HepG2 (cell line): ENCODE results near the gene SLC25A47. TPM values are rescaled to one million over a fixed set of nuclear protein-coding genes. Genes with fewer than 3 reads are reported as not detected.
A peak's percentile ranks its signal among the peaks of the same experiment; 100 is the strongest.

Source experiments
- ATF7-NPFF ChIP-seq: sonication (generic); formaldehyde crosslinking; IDR thresholded peaks from 2 replicates; pipeline ENCODE4 v1.8.1; 2023; ENCODE audit warnings: mild to moderate bottlenecking, low read depth, missing genetic modification reagents, moderate library complexity
- BRCA1 ChIP-seq: sonication (generic); formaldehyde crosslinking; IDR thresholded peaks from 2 replicates; pipeline ENCODE4 v1.4.0; 2020; ENCODE audit warnings: missing genetic modification reagents
- GFI1 ChIP-seq: sonication (generic); formaldehyde crosslinking; IDR thresholded peaks from 2 replicates; pipeline ENCODE4 v1.5.0; 2020; ENCODE audit warnings: missing genetic modification reagents, mild to moderate bottlenecking, borderline replicate concordance
- GPBP1L1 ChIP-seq: sonication (generic); formaldehyde crosslinking; IDR thresholded peaks from 2 replicates; pipeline ENCODE4 v1.5.0; 2020; ENCODE audit warnings: mild to moderate bottlenecking, missing genetic modification reagents
- IRF2 ChIP-seq: IDR thresholded peaks from 2 replicates; pipeline ENCODE4 v1.6.1; 2018; ENCODE audit warnings: missing genetic modification reagents, missing compliant biosample characterization
- POGK ChIP-seq: sonication (generic); formaldehyde crosslinking; conservative IDR thresholded peaks from 2 replicates; pipeline ENCODE4 v1.8.0; 2022; ENCODE audit warnings: mild to moderate bottlenecking, moderate library complexity, missing genetic modification reagents
- POLR2G ChIP-seq: fragments of 200-400 bp; formaldehyde crosslinking; IDR thresholded peaks from 2 replicates; pipeline ENCODE4 v1.6.1; 2018; ENCODE audit warnings: mild to moderate bottlenecking, low read depth, low read length, moderate library complexity
- PRMT3 ChIP-seq: sonication (generic); formaldehyde crosslinking; IDR thresholded peaks from 2 replicates; pipeline ENCODE4 v1.8.1; 2022; ENCODE audit warnings: low read depth, mild to moderate bottlenecking, moderate library complexity, missing genetic modification reagents, borderline replicate concordance
- SMAD1 ChIP-seq: sonication (generic); formaldehyde crosslinking; IDR thresholded peaks from 2 replicates; pipeline ENCODE4 v1.4.0; 2020; ENCODE audit warnings: missing genetic modification reagents, low read depth, mild to moderate bottlenecking, borderline replicate concordance
- TBP ChIP-seq: sonication (generic); formaldehyde crosslinking; IDR thresholded peaks from 2 replicates; pipeline ENCODE4 v1.5.0; 2020; ENCODE audit warnings: missing genetic modification reagents
- ZBED4 ChIP-seq: sonication (generic); formaldehyde crosslinking; IDR thresholded peaks from 2 replicates; pipeline ENCODE4 v1.4.0; 2020; ENCODE audit warnings: missing genetic modification reagents, borderline replicate concordance
- ZBTB7B ChIP-seq: sonication (generic); formaldehyde crosslinking; IDR thresholded peaks from 2 replicates; pipeline ENCODE4 v1.4.0; 2020; ENCODE audit warnings: missing genetic modification reagents
- ZFP62 ChIP-seq: sonication (generic); formaldehyde crosslinking; IDR thresholded peaks from 2 replicates; pipeline ENCODE4 v1.4.0; 2020; ENCODE audit warnings: missing genetic modification reagents
- ZNF142 ChIP-seq: sonication (generic); formaldehyde crosslinking; IDR thresholded peaks from 2 replicates; pipeline ENCODE4 v1.4.0; 2020; ENCODE audit warnings: missing genetic modification reagents
- ZNF225 ChIP-seq: sonication (generic); formaldehyde crosslinking; IDR thresholded peaks from 2 replicates; pipeline ENCODE4 v1.4.0; 2020; ENCODE audit warnings: mild to moderate bottlenecking, missing genetic modification reagents
- ZNF354B ChIP-seq: sonication (generic); formaldehyde crosslinking; IDR thresholded peaks from 2 replicates; pipeline ENCODE4 v1.8.0; 2022; ENCODE audit warnings: mild to moderate bottlenecking, missing genetic modification reagents
- ZNF501 ChIP-seq: sonication (generic); formaldehyde crosslinking; IDR thresholded peaks from 2 replicates; pipeline ENCODE4 v1.5.1; 2020; ENCODE audit warnings: mild to moderate bottlenecking, moderate library complexity, missing genetic modification reagents
- ZNF619 ChIP-seq: sonication (generic); formaldehyde crosslinking; IDR thresholded peaks from 2 replicates; pipeline ENCODE4 v1.4.0; 2020; ENCODE audit warnings: mild to moderate bottlenecking, missing genetic modification reagents
- polyA plus RNA-seq, 8 experiments: library from polyadenylated mRNA; depleted of rRNA in 3 of 8; stranded (reverse) in 7 of 8; unstranded in 1 of 8; fragments of >200 nt; fragmentation: Illumina TruSeq in 4 of 8; extraction: Trizol in 4 of 8; gene quantifications; 2 replicates each; pipeline versions ENCODE4 v1.2.1 to v1.2.3, GENCODE V29; 2011 to 2016; ENCODE audit warnings: low read depth in 4 of 8, missing spikeins in 1 of 8, mixed read lengths in 1 of 8; ENCODE audit not compliant: insufficient read depth in 1 of 8
- total RNA-seq, 5 experiments: library from RNA; depleted of rRNA; stranded (reverse); fragments of >200 nt; fragmentation: Illumina TruSeq; extraction: Trizol; gene quantifications; 2 replicates each; pipeline ENCODE4 v1.2.3, GENCODE V29; 2016; ENCODE audit warnings: low read depth in 1 of 5

SLC25A47 gene
- total and polyA plus RNA-seq, 2 of the 13 experiments (the other 11 are each of a cell fraction or from before 2014, with no cell fraction given), result 1.0 to 1.7 TPM

GRCh38 chr14:100325231-100325632 is 2.1 kb downstream of the SLC25A47 start (continued):
- TF ChIP-seq POGK (CRISPR knock-in tag), result no peak
- TF ChIP-seq BRCA1 (CRISPR knock-in tag), result no peak
- TF ChIP-seq ATF7-NPFF (CRISPR knock-in tag), result no peak
- TF ChIP-seq TBP, result no peak
- TF ChIP-seq GFI1 (CRISPR knock-in tag), result no peak
- TF ChIP-seq PRMT3, result no peak
- TF ChIP-seq ZNF142, result no peak
- no peak for TF ChIP-seq IRF2 (CRISPR knock-in tag)
- TF ChIP-seq ZNF225 (CRISPR knock-in tag), result no peak
- TF ChIP-seq ZNF501 (CRISPR knock-in tag), result no peak
- TF ChIP-seq GPBP1L1 (CRISPR knock-in tag), result no peak
- TF ChIP-seq ZNF354B (CRISPR knock-in tag), result no peak
- no peak for TF ChIP-seq POLR2G
- no peak for TF ChIP-seq ZFP62 (CRISPR knock-in tag)
- no peak for TF ChIP-seq SMAD1 (CRISPR knock-in tag)
- 0 out of 2 replicates have a peak, but pooled peaks have one; percentile 45 for TF ChIP-seq ZBTB7B (CRISPR knock-in tag)
- TF ChIP-seq ZNF619, result no peak
- 0 out of 2 replicates have a peak, but pooled peaks have one; percentile 21 for TF ChIP-seq ZBED4 (CRISPR knock-in tag)
